ENCODE results near the gene SLC38A1.

SLC38A1 gene

DNA sequence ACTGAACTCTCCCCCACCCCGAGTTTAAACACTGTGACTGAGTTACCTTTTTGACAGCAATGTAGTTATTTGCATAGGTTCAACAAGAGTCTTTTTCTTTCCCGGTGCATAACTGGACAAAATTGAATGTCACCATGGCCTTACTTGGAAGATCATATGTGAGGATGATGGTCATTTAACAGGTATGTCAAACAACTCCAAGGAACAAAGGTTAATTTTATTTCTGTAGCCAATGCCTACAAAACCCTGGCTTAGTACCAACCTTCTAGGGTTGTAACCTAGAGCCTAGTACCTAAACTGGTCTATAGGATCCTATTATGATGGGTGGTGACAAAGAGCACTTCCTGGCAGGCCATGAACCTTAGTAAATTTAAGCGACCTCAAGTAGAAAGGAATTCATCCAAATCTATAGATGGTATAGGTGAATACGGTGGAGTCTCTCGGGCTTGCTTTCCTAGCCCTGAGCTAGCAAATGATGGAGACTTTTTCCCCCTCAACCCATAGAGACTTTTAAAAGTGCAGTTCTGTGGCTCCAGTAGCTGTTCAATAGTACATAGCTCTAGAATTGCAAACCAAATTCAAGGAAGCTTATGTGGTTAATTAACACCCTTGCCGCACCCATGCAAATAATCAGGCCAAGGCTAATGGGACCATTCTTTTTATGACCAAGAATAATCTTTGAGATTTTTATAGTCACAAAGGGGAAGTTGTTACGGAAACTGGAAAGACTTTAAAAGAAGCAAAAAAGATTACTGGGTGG is 89.0 kb downstream of the SLC38A1 start:
- no peak for TF ChIP-seq MYC (IDR thresholded peaks at IDR 0.05; ENCODE audit: low read depth, low read length)
- TF ChIP-seq, protein P1, sequence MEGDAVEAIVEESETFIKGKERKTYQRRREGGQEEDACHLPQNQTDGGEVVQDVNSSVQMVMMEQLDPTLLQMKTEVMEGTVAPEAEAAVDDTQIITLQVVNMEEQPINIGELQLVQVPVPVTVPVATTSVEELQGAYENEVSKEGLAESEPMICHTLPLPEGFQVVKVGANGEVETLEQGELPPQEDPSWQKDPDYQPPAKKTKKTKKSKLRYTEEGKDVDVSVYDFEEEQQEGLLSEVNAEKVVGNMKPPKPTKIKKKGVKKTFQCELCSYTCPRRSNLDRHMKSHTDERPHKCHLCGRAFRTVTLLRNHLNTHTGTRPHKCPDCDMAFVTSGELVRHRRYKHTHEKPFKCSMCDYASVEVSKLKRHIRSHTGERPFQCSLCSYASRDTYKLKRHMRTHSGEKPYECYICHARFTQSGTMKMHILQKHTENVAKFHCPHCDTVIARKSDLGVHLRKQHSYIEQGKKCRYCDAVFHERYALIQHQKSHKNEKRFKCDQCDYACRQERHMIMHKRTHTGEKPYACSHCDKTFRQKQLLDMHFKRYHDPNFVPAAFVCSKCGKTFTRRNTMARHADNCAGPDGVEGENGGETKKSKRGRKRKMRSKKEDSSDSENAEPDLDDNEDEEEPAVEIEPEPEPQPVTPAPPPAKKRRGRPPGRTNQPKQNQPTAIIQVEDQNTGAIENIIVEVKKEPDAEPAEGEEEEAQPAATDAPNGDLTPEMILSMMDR (IDR thresholded peaks at IDR 0.05; ENCODE audit: low read depth, low read length) = no peak
- TF ChIP-seq POLR2A (IDR thresholded peaks at IDR 0.05; ENCODE audit: extremely low read depth, insufficient read length) = no peak
- TF ChIP-seq, protein P2, sequence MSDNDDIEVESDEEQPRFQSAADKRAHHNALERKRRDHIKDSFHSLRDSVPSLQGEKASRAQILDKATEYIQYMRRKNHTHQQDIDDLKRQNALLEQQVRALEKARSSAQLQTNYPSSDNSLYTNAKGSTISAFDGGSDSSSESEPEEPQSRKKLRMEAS (IDR thresholded peaks at IDR 0.05; ENCODE audit: low read depth, low read length) = no peak
- no peak overlapping the region for H3K4me3 ChIP-seq (ENCODE audit: low read depth, low read length)
- DNase-seq (ENCODE audit: low read depth) = no peak

DNA sequence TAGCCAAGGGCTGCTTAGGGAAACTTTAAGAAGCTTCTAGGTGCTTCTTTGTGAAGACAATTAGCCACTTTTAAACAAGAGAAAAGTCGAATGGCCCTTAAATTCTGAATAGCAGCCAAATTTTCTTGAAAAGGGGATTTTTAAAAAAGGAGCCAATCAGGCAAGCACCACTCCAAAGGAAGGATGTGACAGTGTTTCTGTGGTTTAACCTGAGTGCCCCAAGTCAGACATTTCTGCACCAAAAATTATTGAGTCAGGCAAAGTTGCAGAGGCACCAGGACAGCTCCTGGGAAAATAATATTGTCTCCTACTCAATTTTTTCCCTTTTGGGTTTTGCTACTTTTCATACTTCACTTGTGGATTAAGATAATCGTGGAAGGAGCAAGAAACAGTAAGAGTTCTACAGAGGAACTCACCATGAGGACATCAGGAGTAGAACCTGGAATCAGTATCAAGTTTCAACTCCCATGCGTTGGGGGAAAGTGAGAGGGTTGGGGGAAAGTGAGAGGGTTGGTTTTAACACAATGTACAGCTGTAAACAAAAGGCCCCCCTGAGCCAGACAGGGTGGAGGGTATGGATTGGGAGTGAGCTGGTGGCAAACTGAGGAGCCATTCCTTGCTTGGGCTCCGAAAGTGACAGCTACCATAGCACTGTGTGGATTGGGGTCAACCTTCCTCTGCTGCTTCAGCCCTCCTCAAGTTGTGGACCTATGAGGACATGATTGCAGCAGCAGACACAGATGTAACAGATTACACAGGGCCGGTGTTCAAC is 90.8 kb downstream of the SLC38A1 start:
- TF ChIP-seq MYC (IDR thresholded peaks at IDR 0.05; ENCODE audit: low read depth, low read length) (no peak), POLR2A (IDR thresholded peaks at IDR 0.05; ENCODE audit: extremely low read depth, insufficient read length) (no peak)
- TF ChIP-seq, protein P2 (IDR thresholded peaks at IDR 0.05; ENCODE audit: low read depth, low read length) = no peak
- TF ChIP-seq, protein P1 (IDR thresholded peaks at IDR 0.05; ENCODE audit: low read depth, low read length) = no peak
- DNase-seq (ENCODE audit: low read depth) = no peak
- H3K4me3 ChIP-seq (ENCODE audit: low read depth, low read length) = no peak overlapping the region

DNA sequence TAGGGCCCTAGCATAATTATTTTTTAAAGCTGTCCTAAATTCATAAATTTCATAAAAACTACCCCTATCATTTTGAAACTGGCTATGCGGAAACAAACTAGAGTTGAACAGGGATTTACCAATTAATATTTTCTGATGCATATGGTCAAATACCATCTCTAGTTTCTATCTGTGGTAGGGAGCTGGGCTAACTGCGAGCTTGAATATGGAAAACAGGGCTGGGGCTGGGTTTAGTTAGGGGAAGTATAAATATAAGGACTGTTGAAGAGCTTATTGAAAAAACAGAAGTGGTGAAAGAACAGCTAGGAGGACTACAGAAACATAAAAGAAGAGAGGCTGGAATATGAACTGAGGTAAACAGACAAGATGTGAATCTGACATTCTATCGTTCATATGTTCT is 91.8 kb downstream of the SLC38A1 start:
- no peak overlapping the region for H3K4me3 ChIP-seq (ENCODE audit: low read depth, low read length)
- TF ChIP-seq POLR2A (IDR thresholded peaks at IDR 0.05; ENCODE audit: extremely low read depth, insufficient read length) (no peak), MYC (IDR thresholded peaks at IDR 0.05; ENCODE audit: low read depth, low read length) (no peak)
- TF ChIP-seq, protein P2 (IDR thresholded peaks at IDR 0.05; ENCODE audit: low read depth, low read length) = no peak
- TF ChIP-seq, protein P1 (IDR thresholded peaks at IDR 0.05; ENCODE audit: low read depth, low read length) = no peak
- peak; percentile 65 for DNase-seq (ENCODE audit: low read depth)

DNA sequence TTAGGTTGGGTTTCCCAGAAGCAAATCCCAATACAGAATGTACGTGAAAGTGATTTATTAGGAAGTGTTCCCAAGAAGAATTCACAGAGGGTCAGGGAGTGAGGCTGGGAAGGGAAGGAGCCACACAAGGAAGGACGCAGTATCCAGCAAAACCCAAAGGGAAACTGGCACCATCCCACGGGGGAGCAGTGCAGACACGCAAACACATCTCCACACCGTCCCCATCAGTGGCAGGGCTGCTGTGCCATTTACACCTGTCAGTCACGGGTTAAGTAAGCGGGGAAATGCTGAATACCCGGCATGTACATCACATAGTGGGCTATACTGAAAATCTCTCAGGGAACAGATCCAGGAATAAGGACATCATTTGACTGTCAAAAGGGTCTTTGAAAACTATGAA is 93.9 kb downstream of the SLC38A1 start:
- TF ChIP-seq POLR2A (IDR thresholded peaks at IDR 0.05; ENCODE audit: extremely low read depth, insufficient read length) = no peak
- TF ChIP-seq, protein P2 (IDR thresholded peaks at IDR 0.05; ENCODE audit: low read depth, low read length) = no peak
- TF ChIP-seq, protein P1 (IDR thresholded peaks at IDR 0.05; ENCODE audit: low read depth, low read length) = no peak
- no peak for TF ChIP-seq MYC (IDR thresholded peaks at IDR 0.05; ENCODE audit: low read depth, low read length)

DNA sequence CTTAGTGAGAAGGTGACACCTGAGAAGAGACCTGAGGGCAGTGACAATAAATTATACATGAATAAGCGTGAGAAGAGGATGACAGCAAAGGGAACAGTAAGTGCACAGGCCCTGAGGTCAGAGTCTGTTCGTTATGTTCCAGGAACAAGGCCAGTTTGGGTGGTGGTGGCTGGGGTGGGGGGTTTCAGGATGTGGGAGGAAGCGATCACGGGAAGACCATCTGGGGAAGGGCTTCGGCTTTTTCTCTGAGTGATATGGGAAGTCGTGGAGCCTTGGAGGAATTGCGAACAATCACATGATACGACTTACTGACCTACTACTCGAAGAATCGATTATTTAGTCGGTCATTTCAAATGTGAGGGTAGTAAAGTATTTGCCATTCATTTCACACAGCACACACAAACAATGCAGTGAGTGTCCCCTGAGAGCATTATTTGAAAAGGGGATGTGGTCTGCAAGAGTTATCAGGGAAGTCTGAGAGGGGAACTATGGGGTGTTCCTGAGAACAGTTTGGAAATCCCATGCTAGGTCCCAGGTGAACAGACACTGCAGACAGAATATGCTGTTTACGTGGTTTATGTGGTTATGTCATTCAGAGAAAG is 94.7 kb downstream of the SLC38A1 start:
- peak; percentile 80 for DNase-seq (ENCODE audit: low read depth)
- TF ChIP-seq, protein P2 (IDR thresholded peaks at IDR 0.05; ENCODE audit: low read depth, low read length) = 0 out of 2 replicates have a peak, but pooled peaks have one; percentile 1
- no peak for TF ChIP-seq MYC (IDR thresholded peaks at IDR 0.05; ENCODE audit: low read depth, low read length)
- TF ChIP-seq, protein P1 (IDR thresholded peaks at IDR 0.05; ENCODE audit: low read depth, low read length) = no peak
- no peak for TF ChIP-seq POLR2A (IDR thresholded peaks at IDR 0.05; ENCODE audit: extremely low read depth, insufficient read length)
- peak overlapping the region; percentile 18 for H3K4me3 ChIP-seq (ENCODE audit: low read depth, low read length)

More for the DNA sequence above, 93.9 kb downstream of the SLC38A1 start:
- no peak for DNase-seq (ENCODE audit: low read depth)
- H3K4me3 ChIP-seq (ENCODE audit: low read depth, low read length) = no peak overlapping the region

Data from NB4 (cell line).